ENCODE results near the gene IDI1.

The IDI1 gene

GRCh38 chr10:992467-992866 is 56.5 kb downstream of the IDI1 start:
- no peak for DNase-seq

GRCh38 chr10:990808-991207 is 58.1 kb downstream of the IDI1 start:
- no peak for DNase-seq

All from NCI-H446 (cell line).